Hepatocyte (in vitro differentiated cells): Measurements from ENCODE around the gene PSG6. TPM values are rescaled to one million over a fixed set of nuclear protein-coding genes. Genes with fewer than 3 reads are reported as not detected.
"Not testable (repeated sequence)": the region's sequence is repeated elsewhere in the genome, so short reads cannot be mapped to it uniquely, and the experiment has no call there.

Experiments used
- DNase-seq: peaks from one replicate; pipeline ENCODE4 v3.0.0-alpha.2; 2016; ENCODE audit warnings: low spot score
- H2AFZ ChIP-seq: fragments of 200-600 bp; sonication (generic); 2 replicates; pipeline ENCODE4 v1.6.0; 2016; ENCODE audit warnings: antibody characterized with exemption, mild to moderate bottlenecking
- H3K27ac ChIP-seq: fragments of 200-600 bp; sonication (generic); 2 replicates; pipeline ENCODE4 v1.5.1; 2016; ENCODE audit warnings: mild to moderate bottlenecking
- H3K27me3 ChIP-seq: fragments of 200-600 bp; sonication (generic); 2 replicates; pipeline ENCODE4 v1.6.1; 2016
- H3K36me3 ChIP-seq: fragments of 200-600 bp; sonication (generic); replicated peaks from 2 replicates; pipeline ENCODE4 v1.5.1; 2016; ENCODE audit warnings: low read depth; ENCODE audit not compliant: insufficient read depth
- H3K4me1 ChIP-seq: fragments of 200-600 bp; sonication (generic); 2 replicates; pipeline ENCODE4 v1.5.1; 2016; ENCODE audit warnings: mild to moderate bottlenecking, moderate library complexity; ENCODE audit not compliant: insufficient read depth
- H3K4me2 ChIP-seq: fragments of 200-600 bp; sonication (generic); 2 replicates; pipeline ENCODE4 v1.6.0; 2016
- H3K4me3 ChIP-seq: fragments of 200-600 bp; sonication (generic); 2 replicates; pipeline ENCODE4 v1.5.1; 2016; ENCODE audit warnings: mild to moderate bottlenecking
- H3K79me2 ChIP-seq: fragments of 200-600 bp; sonication (generic); 2 replicates; pipeline ENCODE4 v1.6.0; 2017; ENCODE audit warnings: mild to moderate bottlenecking
- H3K9me2 ChIP-seq: fragments of 200-600 bp; sonication (generic); replicated peaks from 2 replicates; pipeline ENCODE4 v1.6.0; 2017; ENCODE audit warnings: mild to moderate bottlenecking; ENCODE audit not compliant: insufficient read depth
- H3K9me3 ChIP-seq: fragments of 200-600 bp; sonication (generic); 2 replicates; pipeline ENCODE4 v1.5.1; 2016; ENCODE audit warnings: low read depth, mild to moderate bottlenecking
- H4K20me1 ChIP-seq: fragments of 200-600 bp; sonication (generic); 2 replicates; pipeline ENCODE4 v1.6.0; 2016; ENCODE audit warnings: mild to moderate bottlenecking; ENCODE audit not compliant: insufficient read depth, poor library complexity, severe bottlenecking
- EZH2 ChIP-seq: fragments of 200-600 bp; sonication (generic); IDR thresholded peaks from 2 replicates; pipeline ENCODE4 v1.6.1; 2016; ENCODE audit warnings: antibody characterized with exemption, mild to moderate bottlenecking, borderline replicate concordance
- EZH2phosphoT487 ChIP-seq: fragments of 200-600 bp; sonication (generic); IDR thresholded peaks from one replicate; pipeline ENCODE4 v1.6.1; 2018; ENCODE audit warnings: antibody characterized with exemption, mild to moderate bottlenecking, low read depth, moderate library complexity; ENCODE audit not compliant: unreplicated experiment, severe bottlenecking
- WGBS: methylation state at CpG from one replicate; pipeline ENCODE4 v1.1.6; 2016; ENCODE audit warnings: low lambda C conversion rate; ENCODE audit errors: missing lambda C conversion rate; 5-methylcytosine and 5-hydroxymethylcytosine counted together
- polyA plus RNA-seq: library from polyadenylated mRNA; unstranded; fragments of >200 nt; fragmentation: Nextera tagmentation; extraction: Ambion mirVana; gene quantifications from 2 replicates; pipeline ENCODE4 v1.2.1, GENCODE V29; 2016
- total RNA-seq: library from RNA; depleted of rRNA; stranded (reverse); fragments of >200 nt; gene quantifications from 2 replicates; pipeline ENCODE4 v1.2.3, GENCODE V29; 2014
- TF ChIP-seq, protein P1 (sequence below): fragments of 200-600 bp; sonication (generic); IDR thresholded peaks from 2 replicates; pipeline ENCODE4 v1.5.1; 2016; ENCODE audit warnings: antibody characterized with exemption, mild to moderate bottlenecking; ENCODE audit not compliant: poor library complexity

PSG6 gene
- total and polyA plus RNA-seq, 2 experiments from 2014 or later: not detected

DNA sequence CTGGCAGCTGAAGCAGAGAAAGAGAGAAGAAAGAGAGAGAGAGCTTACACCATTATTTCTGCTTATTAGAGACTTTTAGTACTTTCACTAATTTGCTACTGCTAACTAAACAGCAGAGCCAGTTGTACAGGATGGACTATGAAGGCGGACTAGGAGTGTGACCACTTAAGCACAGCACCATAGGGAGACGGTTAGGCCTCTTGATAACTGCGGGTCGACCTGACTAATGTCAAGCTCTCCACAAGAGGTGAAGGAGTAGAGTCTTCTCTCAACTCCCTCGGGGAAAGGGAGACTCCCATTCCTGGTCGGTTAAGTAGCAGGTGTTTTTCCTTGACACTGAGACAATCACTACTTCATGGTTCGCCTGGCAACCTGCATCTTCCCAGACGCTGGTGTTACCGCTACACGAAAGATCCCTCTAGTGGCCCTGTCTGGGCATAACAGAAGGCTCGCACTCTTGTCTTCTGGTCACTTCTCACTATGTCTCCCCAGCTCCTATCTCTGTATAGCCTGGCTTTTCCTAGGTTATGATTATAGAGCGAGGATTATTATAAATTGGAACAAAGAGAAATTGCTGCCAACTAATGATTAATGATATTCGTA, 24.6 kb upstream of the PSG6 start:
- no peaks in the 10 kb centered on the region for H3K27me3 ChIP-seq
- no peak overlapping the region for H3K27ac ChIP-seq
- TF ChIP-seq EZH2: no peak
- TF ChIP-seq, protein P1, sequence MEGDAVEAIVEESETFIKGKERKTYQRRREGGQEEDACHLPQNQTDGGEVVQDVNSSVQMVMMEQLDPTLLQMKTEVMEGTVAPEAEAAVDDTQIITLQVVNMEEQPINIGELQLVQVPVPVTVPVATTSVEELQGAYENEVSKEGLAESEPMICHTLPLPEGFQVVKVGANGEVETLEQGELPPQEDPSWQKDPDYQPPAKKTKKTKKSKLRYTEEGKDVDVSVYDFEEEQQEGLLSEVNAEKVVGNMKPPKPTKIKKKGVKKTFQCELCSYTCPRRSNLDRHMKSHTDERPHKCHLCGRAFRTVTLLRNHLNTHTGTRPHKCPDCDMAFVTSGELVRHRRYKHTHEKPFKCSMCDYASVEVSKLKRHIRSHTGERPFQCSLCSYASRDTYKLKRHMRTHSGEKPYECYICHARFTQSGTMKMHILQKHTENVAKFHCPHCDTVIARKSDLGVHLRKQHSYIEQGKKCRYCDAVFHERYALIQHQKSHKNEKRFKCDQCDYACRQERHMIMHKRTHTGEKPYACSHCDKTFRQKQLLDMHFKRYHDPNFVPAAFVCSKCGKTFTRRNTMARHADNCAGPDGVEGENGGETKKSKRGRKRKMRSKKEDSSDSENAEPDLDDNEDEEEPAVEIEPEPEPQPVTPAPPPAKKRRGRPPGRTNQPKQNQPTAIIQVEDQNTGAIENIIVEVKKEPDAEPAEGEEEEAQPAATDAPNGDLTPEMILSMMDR: no peak
- no peak for TF ChIP-seq EZH2phosphoT487
- DNase-seq: no peak
- H3K79me2 ChIP-seq: no peaks in the 10 kb centered on the region
- H3K9me3 ChIP-seq: no peaks in the 10 kb centered on the region
- 65% methylated on average over 13 of the region's 13 CpGs for WGBS
- H4K20me1 ChIP-seq: no peaks in the 10 kb centered on the region
- H3K4me2 ChIP-seq: no peak overlapping the region
- H3K4me1 ChIP-seq: no peaks in the 10 kb centered on the region
- H2AFZ ChIP-seq: no peak overlapping the region
- no peaks in the 10 kb centered on the region for H3K9me2 ChIP-seq
- H3K36me3 ChIP-seq: no peaks in the 10 kb centered on the region
- no peak overlapping the region for H3K4me3 ChIP-seq

DNA sequence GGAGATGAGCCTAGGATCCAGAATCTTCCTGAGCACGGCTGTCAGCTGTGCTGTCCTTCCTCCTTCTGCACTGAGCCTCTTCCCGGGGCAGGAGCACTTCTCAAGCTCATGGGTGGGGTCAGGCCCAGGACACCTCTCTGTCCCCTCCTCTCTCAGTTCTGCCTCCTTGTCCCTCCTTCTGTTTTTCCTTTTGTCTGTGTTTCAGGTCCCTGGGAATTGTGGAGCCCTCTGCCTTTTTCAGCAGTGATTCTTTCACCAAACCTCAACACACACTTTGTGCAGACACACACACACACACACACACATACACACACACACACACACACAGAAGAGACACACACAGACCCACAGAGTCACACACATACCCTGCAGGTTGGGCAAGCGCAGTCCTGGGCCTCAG, 19.4 kb upstream of the PSG6 start, which contains the start of gene PSG7:
TSS of gene PSG7 (minus strand) at position 101 of the 400 bp plus-strand sequence. CDS start 131 bp downstream, outside the sequence.
- not testable (repeated sequence) for H3K79me2 ChIP-seq, H3K36me3 ChIP-seq, H3K4me1 ChIP-seq, H3K27me3 ChIP-seq, H3K9me3 ChIP-seq, H4K20me1 ChIP-seq, H3K9me2 ChIP-seq, H2AFZ ChIP-seq, H3K27ac ChIP-seq, H3K4me3 ChIP-seq, H3K4me2 ChIP-seq, DNase-seq
- WGBS: 67% methylated on average over 3 of the region's 3 CpGs

DNA sequence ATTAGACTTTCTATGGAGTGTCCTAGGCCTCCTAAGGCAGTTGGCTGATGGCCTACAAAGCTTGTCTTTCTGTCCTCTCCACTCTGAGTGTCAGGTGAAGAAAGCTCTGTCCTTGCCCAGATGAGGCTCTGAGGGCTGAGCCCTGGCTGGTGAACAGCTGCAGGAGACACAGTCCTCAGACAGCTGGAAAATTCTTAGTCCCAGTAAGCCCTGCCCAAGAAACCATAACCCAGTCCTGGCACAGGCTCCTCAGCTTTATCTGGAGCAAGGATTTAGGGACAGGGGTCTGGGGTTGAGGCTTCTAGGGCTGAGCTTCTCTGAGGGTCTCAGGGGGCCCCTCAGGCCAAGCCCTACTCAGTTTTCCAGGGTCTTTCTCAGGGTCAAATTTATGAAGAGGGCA, 17.0 kb upstream of the PSG6 start:
- not testable (repeated sequence) for H3K27me3 ChIP-seq, H2AFZ ChIP-seq, H3K4me3 ChIP-seq, H3K9me3 ChIP-seq, H3K4me2 ChIP-seq, H3K9me2 ChIP-seq, H3K36me3 ChIP-seq, H3K27ac ChIP-seq, DNase-seq, H3K79me2 ChIP-seq, H4K20me1 ChIP-seq, H3K4me1 ChIP-seq

DNA sequence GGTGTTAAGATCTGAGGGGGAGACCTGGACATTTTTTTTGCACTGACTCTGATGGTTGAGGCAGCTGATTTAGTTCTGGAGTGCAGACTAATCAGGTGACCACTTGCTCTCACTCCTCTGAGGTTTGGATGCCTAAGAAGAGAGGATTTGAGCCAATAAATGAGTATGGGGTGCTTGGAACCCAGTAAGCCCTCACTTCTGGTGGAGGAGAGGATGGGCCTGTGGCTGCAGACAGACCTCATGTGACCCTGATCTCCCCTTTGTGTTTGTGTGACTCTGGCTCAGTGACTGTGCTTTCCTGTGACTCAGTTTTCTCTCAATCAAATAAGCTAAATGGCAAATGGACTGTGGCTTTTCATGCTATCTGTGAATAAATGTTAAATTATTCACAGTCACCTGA, 16.5 kb upstream of the PSG6 start:
- H3K9me3 ChIP-seq, H3K4me1 ChIP-seq, H3K27me3 ChIP-seq, H3K79me2 ChIP-seq, H3K4me2 ChIP-seq, DNase-seq, H3K4me3 ChIP-seq, H3K27ac ChIP-seq, H4K20me1 ChIP-seq, H3K36me3 ChIP-seq, H2AFZ ChIP-seq, H3K9me2 ChIP-seq: not testable (repeated sequence)

DNA sequence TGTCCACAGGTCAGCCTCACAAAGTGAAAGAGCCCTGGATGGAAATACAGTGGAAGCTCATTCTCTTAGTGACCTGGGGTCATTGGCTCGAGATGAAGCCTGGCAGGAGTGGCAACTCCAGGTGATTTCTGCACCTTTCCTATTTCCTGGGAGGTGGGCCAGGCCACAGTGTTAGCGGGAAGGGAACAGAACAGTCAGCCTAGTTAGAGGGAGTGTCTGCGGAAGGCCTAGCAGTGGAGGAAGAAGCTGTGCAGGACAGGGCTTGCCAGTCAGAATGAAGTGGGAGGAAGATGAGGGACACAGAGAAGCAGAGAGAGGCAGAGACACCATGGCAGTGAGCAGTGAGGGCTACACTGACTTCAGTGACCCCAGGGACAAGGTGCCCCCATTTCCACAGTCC, 15.7 kb upstream of the PSG6 start:
- not testable (repeated sequence) for DNase-seq, H3K9me2 ChIP-seq, H3K4me2 ChIP-seq, H3K36me3 ChIP-seq, H3K27me3 ChIP-seq, H4K20me1 ChIP-seq, H3K4me1 ChIP-seq, H3K4me3 ChIP-seq, H3K9me3 ChIP-seq, H3K79me2 ChIP-seq, H2AFZ ChIP-seq, H3K27ac ChIP-seq
- 58% methylated on average over 3 of the region's 3 CpGs for WGBS

DNA sequence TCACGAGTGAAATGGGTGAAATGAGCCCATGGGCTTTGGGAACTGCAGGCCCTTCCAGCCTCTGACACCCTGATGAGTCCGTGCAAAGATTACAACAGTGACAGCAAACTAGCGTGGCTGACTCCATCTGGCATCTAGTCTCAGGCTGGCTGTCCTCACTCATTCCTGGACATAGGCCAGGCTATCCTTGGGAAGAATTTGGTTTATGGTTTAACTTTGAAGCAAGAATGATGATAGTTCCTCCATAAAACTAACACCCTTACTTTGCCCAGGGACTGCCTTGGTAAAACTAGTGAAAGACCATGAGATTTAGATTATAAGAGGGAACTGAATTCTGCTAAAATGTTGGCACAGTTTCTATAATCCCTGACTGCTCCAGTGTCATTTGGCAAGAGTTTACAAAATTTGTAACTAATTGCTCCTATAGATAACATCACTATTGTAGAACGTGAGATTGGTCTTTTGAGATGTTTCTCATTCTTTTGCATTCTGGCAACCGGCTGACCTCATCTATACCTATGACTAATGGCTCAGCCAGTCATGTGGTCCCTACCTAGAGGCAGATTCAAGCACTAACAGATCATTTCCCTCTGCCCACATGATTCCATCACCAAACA, 14.9 kb upstream of the PSG6 start:
- not testable (repeated sequence) for H3K27ac ChIP-seq, H3K9me3 ChIP-seq, H3K36me3 ChIP-seq, H3K9me2 ChIP-seq, DNase-seq, H3K27me3 ChIP-seq, H3K4me2 ChIP-seq, H2AFZ ChIP-seq, H3K4me1 ChIP-seq, H4K20me1 ChIP-seq, H3K79me2 ChIP-seq, H3K4me3 ChIP-seq
- WGBS: 54% methylated on average over 5 of the region's 5 CpGs

DNA sequence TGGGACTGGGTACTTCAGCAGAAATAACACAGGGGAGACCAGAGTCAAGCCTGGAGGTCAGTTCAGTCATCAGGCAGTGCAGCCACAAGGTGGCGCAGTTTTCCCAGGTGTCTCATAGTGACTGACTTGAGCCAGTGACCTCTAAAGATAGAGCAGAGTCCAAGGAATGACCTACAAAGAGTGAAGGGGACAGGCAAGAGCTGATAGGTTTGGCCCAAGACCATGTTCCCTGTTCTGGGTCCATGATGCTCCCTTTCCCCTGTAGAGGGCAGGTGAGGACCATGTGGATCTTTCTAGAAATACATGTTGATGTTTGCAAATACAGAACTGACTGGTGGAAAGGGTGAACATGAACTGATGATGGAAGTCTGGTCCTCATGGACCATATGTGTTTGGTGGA, 12.5 kb upstream of the PSG6 start:
- H2AFZ ChIP-seq, H3K36me3 ChIP-seq, H4K20me1 ChIP-seq, H3K27ac ChIP-seq, DNase-seq, H3K4me1 ChIP-seq, H3K27me3 ChIP-seq, H3K4me3 ChIP-seq, H3K4me2 ChIP-seq, H3K9me2 ChIP-seq, H3K9me3 ChIP-seq, H3K79me2 ChIP-seq: not testable (repeated sequence)
- WGBS: 33% methylated on average over 1 of the region's 1 CpG
